Measurements from ENCODE around the gene U2AF1L4.
A peak's percentile ranks its signal among the peaks of the same experiment; 100 is the strongest.

Gene U2AF1L4, protein sequence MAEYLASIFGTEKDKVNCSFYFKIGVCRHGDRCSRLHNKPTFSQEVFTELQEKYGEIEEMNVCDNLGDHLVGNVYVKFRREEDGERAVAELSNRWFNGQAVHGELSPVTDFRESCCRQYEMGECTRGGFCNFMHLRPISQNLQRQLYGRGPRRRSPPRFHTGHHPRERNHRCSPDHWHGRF

GRCh38 chr19:35745328-35746086 lies at the start of gene U2AF1L4, which contains the start of gene PSENEN:
Gene U2AF1L4, minus strand, starts transcription at chr19:35745418. Its CDS starts 27 bp downstream, at chr19:35745391.
Gene PSENEN, plus strand, starts transcription at chr19:35745651. Its CDS starts 280 bp downstream, at chr19:35745931.
- Histone ChIP-seq H3K9me3 (no peaks in the 10 kb centered on the region), H3K36me3 (peaks cover 0 to 7% (median 0%) of the 10 kb centered on the region in 3 donors), H3K4me1 (peaks cover 0 to 58% (median 43%) of the 10 kb centered on the region in 4 donors), H3K4me3 (peak within 1 kb of the TSS; percentile 80 to 96), H3K27me3 (no peaks in the 10 kb centered on the region), H3K27ac (peak within 1 kb of the TSS; percentile 98 to 99)
- peak; percentile 98 to 99 for DNase-seq
- intact Hi-C loops (cut with DNase I; ENCODE audit: low total_unique reads), result no loop called here
- TF ChIP-seq, protein P1, sequence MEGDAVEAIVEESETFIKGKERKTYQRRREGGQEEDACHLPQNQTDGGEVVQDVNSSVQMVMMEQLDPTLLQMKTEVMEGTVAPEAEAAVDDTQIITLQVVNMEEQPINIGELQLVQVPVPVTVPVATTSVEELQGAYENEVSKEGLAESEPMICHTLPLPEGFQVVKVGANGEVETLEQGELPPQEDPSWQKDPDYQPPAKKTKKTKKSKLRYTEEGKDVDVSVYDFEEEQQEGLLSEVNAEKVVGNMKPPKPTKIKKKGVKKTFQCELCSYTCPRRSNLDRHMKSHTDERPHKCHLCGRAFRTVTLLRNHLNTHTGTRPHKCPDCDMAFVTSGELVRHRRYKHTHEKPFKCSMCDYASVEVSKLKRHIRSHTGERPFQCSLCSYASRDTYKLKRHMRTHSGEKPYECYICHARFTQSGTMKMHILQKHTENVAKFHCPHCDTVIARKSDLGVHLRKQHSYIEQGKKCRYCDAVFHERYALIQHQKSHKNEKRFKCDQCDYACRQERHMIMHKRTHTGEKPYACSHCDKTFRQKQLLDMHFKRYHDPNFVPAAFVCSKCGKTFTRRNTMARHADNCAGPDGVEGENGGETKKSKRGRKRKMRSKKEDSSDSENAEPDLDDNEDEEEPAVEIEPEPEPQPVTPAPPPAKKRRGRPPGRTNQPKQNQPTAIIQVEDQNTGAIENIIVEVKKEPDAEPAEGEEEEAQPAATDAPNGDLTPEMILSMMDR (IDR thresholded peaks at IDR 0.05), result no peak

GRCh38 chr19:35793381-35794165 lies 48.4 kb upstream of the U2AF1L4 start:
- TF ChIP-seq, protein P1 (IDR thresholded peaks at IDR 0.05), result no peak
- DNase-seq, result no peak
- Histone ChIP-seq H3K4me1 (no peaks in the 10 kb centered on the region), H3K27ac (no peak overlapping the region), H3K36me3 (no peaks in the 10 kb centered on the region), H3K27me3 (peaks cover 0 to 27% of the 10 kb centered on the region in 2 donors), H3K9me3 (no peaks in the 10 kb centered on the region), H3K4me3 (no peak overlapping the region)
- intact Hi-C loops (cut with DNase I; ENCODE audit: low total_unique reads), result no loop called here

GRCh38 chr19:35792888-35793287 lies 47.7 kb upstream of the U2AF1L4 start:
- peaks cover 0 to 20% of the 10 kb centered on the region in 2 donors for H3K27me3 ChIP-seq
- no peaks in the 10 kb centered on the region for H3K9me3 ChIP-seq
- intact Hi-C loops (cut with DNase I; ENCODE audit: low total_unique reads), result no loop called here
- no peak overlapping the region for H3K4me3 ChIP-seq
- no peaks in the 10 kb centered on the region for H3K4me1 ChIP-seq
- no peak for DNase-seq
- H3K27ac ChIP-seq, result no peak overlapping the region
- peaks cover 0 to 4% (median 0%) of the 10 kb centered on the region in 3 donors for H3K36me3 ChIP-seq
- TF ChIP-seq, protein P1 (IDR thresholded peaks at IDR 0.05), result no peak

DNA sequence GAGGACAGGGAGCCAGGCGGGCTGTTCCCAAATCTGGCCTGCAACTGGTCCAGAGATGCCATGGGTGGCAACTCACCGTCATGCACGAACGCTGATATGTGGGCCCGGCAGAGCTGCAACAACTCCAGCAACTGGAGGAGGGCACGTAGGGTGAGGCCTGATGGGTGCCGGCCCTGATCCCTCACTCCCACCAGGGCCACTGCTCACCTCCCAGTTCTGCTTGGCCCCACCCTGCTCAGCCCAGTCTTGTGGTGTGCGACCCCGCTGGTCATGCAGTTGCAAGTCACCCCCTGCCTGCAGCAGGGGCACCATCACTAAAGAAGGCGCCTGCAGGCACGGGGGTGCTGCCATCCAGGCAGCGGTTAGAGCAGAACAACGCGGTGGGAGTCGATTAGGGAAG lies 47.1 kb upstream of the U2AF1L4 start:
- Histone ChIP-seq H3K4me3 (no peak overlapping the region), H3K27ac (no peak overlapping the region), H3K36me3 (peaks cover 0 to 9% (median under 1%) of the 10 kb centered on the region in 3 donors), H3K4me1 (no peaks in the 10 kb centered on the region), H3K27me3 (peaks cover 0 to 15% of the 10 kb centered on the region in 2 donors), H3K9me3 (no peaks in the 10 kb centered on the region)
- DNase-seq, result no peak
- TF ChIP-seq, protein P1 (IDR thresholded peaks at IDR 0.05), result no peak
- intact Hi-C loops (cut with DNase I; ENCODE audit: low total_unique reads), result no loop called here

DNA sequence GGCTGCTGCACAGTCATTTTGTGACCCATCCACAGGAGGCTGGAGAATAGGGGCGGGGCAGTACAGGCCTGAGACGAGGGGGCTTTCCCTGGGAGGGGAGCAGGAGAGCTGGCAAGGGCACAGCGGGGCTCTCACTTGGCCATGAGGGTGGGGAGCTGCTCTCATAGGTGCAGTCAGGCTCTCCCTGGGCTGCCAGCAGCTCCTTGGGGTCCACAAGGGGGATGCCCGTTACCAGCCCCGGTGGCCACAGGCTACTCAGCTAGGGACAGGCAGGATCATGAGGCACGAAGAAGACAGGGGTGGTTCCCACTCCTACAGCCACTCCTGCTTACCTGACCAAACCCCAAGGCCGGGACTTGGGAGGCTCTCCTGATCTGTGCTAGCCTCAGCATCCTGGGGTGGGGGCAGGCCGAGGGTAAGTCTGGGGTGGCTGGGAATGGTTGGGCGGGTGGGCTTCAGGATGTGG lies 46.6 kb upstream of the U2AF1L4 start:
- no peak for DNase-seq
- no peaks in the 10 kb centered on the region for H3K4me1 ChIP-seq
- H3K27me3 ChIP-seq, result peaks cover 0 to 10% of the 10 kb centered on the region in 2 donors
- no peaks in the 10 kb centered on the region for H3K9me3 ChIP-seq
- no peak overlapping the region for H3K4me3 ChIP-seq
- H3K27ac ChIP-seq, result no peak overlapping the region
- intact Hi-C loops (cut with DNase I; ENCODE audit: low total_unique reads), result no loop called here
- peaks cover 0 to 14% (median 5%) of the 10 kb centered on the region in 3 donors for H3K36me3 ChIP-seq
- TF ChIP-seq, protein P1 (IDR thresholded peaks at IDR 0.05), result no peak

Data from tibial artery (tissue), 4 donors.